A673 (cell line): Measurements from ENCODE around the gene TENM3. TPM values are rescaled to one million over a fixed set of nuclear protein-coding genes. Genes with fewer than 3 reads are reported as not detected.

Experiments used
- BruUV-seq: library from RNA; stranded (reverse); fragments of 400-500 nt; replicated peaks from 2 replicates; lab custom pipeline; 2021; lab: Mats Ljungman, UMichigan
- CTCF ChIA-PET: fragments of 300-600 bp; sonication (Branson Sonifier 250); formaldehyde crosslinking; loops from one replicate; lab custom pipeline; 2022; ENCODE audit warnings: antibody characterized with exemption; lab: Charles Lee
- POLR2A ChIA-PET: fragments of 300-600 bp; sonication (Branson Sonifier 250); formaldehyde crosslinking; loops from one replicate; lab custom pipeline; 2022; ENCODE audit warnings: antibody characterized with exemption; ENCODE audit not compliant: low non-redundant PET; lab: Charles Lee
- DNase-seq: peaks from one replicate; pipeline ENCODE4 v3.0.0-alpha.2; 2015; ENCODE audit warnings: low spot score
- H3K27ac ChIP-seq: fragments of 200-600 bp; sonication (generic); 2 replicates; pipeline ENCODE4 v1.5.1; 2016; ENCODE audit warnings: mixed run types, low read depth, mild to moderate bottlenecking, mixed read lengths, antibody characterized with exemption, low read length; ENCODE audit not compliant: poor library complexity, severe bottlenecking
- H3K27me3 ChIP-seq: fragments of 200-600 bp; sonication (generic); replicated peaks from 2 replicates; pipeline ENCODE4 v1.6.1; 2017; ENCODE audit warnings: mixed run types, low read depth, mild to moderate bottlenecking, mixed read lengths, antibody characterized with exemption, low read length; ENCODE audit not compliant: insufficient read depth, poor library complexity
- H3K36me3 ChIP-seq: fragments of 200-600 bp; sonication (generic); 2 replicates; pipeline ENCODE4 v1.6.1; 2016; ENCODE audit warnings: mixed run types, mild to moderate bottlenecking, mixed read lengths, antibody characterized with exemption, low read length; ENCODE audit not compliant: insufficient read depth, poor library complexity, severe bottlenecking
- H3K4me1 ChIP-seq: fragments of 200-600 bp; sonication (generic); 2 replicates; pipeline ENCODE4 v1.6.1; 2017; ENCODE audit warnings: mixed run types, mild to moderate bottlenecking, mixed read lengths, antibody characterized with exemption, low read length; ENCODE audit not compliant: insufficient read depth, poor library complexity, severe bottlenecking
- H3K4me3 ChIP-seq: fragments of 200-600 bp; sonication (generic); 2 replicates; pipeline ENCODE4 v1.5.1; 2016; ENCODE audit warnings: low read depth, mixed run types, mild to moderate bottlenecking, mixed read lengths, low read length; ENCODE audit not compliant: poor library complexity, severe bottlenecking
- H3K9me3 ChIP-seq: fragments of 200-600 bp; sonication (generic); 2 replicates; pipeline ENCODE4 v1.6.1; 2016; ENCODE audit warnings: mixed run types, low read depth, mild to moderate bottlenecking, mixed read lengths, antibody characterized with exemption, low read length; ENCODE audit not compliant: poor library complexity, severe bottlenecking
- EZH2 ChIP-seq: fragments of 200-600 bp; sonication (generic); IDR thresholded peaks from 2 replicates; pipeline ENCODE4 v1.6.1; 2017; ENCODE audit warnings: borderline replicate concordance, low read depth, mild to moderate bottlenecking, mixed read lengths, antibody characterized with exemption, low read length; ENCODE audit not compliant: poor library complexity, severe bottlenecking
- intact Hi-C: fragments of 100-400 bp; cut with micrococcal nuclease; formaldehyde crosslinking; loops from one replicate; pipeline ENCODE4 v1.10.0; 2022; ENCODE audit not compliant: unreplicated experiment
- total RNA-seq: library from RNA; stranded (reverse); gene quantifications from 2 replicates; pipeline ENCODE4 v1.2.3, GENCODE V29; 2021
- TF ChIP-seq, protein P1 (sequence below): fragments of 300-800, 200-600 bp; sonication (generic); conservative IDR thresholded peaks from 2 replicates; pipeline ENCODE4 v1.5.1; 2017; ENCODE audit warnings: low read depth, mild to moderate bottlenecking, antibody characterized with exemption, low read length, moderate library complexity, mixed read lengths

Gene TENM3
- total RNA-seq, 1 experiment from 2014 or later: 26.4 TPM

DNA sequence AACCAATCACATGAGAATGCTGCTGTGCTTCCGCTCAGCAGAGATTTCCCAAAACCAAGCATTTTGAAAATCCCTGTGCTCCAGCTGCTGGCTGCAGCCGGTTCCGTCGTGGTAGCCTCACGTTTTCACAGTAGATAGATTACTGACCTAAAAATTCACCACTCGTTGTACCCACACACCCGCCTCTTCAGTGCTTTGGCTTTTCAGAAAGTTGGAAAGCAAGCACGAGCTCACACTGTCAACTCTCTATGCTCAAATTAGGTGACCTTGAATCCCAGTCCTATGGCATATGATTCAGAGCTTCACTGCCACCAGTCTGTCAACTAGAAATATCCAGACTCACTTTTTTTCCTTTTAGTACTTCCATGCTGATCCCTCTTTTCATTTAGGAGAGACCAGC lies 505.1 kb downstream of the TENM3 start:
- CTCF ChIA-PET: no interaction called here
- DNase-seq: no peak
- peaks cover 5% of the 10 kb centered on the region for H3K9me3 ChIP-seq
- H3K27ac ChIP-seq: no peak overlapping the region
- H3K27me3 ChIP-seq: no peaks in the 10 kb centered on the region
- no peaks in the 10 kb centered on the region for H3K4me1 ChIP-seq
- POLR2A ChIA-PET: no interaction called here
- intact Hi-C loops: no loop called here
- no peak overlapping the region for H3K4me3 ChIP-seq
- TF ChIP-seq, protein P1, sequence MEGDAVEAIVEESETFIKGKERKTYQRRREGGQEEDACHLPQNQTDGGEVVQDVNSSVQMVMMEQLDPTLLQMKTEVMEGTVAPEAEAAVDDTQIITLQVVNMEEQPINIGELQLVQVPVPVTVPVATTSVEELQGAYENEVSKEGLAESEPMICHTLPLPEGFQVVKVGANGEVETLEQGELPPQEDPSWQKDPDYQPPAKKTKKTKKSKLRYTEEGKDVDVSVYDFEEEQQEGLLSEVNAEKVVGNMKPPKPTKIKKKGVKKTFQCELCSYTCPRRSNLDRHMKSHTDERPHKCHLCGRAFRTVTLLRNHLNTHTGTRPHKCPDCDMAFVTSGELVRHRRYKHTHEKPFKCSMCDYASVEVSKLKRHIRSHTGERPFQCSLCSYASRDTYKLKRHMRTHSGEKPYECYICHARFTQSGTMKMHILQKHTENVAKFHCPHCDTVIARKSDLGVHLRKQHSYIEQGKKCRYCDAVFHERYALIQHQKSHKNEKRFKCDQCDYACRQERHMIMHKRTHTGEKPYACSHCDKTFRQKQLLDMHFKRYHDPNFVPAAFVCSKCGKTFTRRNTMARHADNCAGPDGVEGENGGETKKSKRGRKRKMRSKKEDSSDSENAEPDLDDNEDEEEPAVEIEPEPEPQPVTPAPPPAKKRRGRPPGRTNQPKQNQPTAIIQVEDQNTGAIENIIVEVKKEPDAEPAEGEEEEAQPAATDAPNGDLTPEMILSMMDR: no peak
- no peaks in the 10 kb centered on the region for H3K36me3 ChIP-seq
- no TSS peak for BruUV-seq

GRCh38 chr4:182748949-182749348 lies 505.7 kb downstream of the TENM3 start:
- TF ChIP-seq, protein P1: no peak
- no peak for TF ChIP-seq EZH2
- H3K27ac ChIP-seq: no peak overlapping the region
- no peaks in the 10 kb centered on the region for H3K36me3 ChIP-seq
- H3K4me1 ChIP-seq: no peaks in the 10 kb centered on the region
- DNase-seq: no peak
- peaks cover 5% of the 10 kb centered on the region for H3K9me3 ChIP-seq
- ChIA-PET CTCF (no interaction called here), POLR2A (no interaction called here)
- BruUV-seq: no TSS peak
- no peaks in the 10 kb centered on the region for H3K27me3 ChIP-seq
- intact Hi-C loops: no loop called here
- H3K4me3 ChIP-seq: no peak overlapping the region

GRCh38 chr4:182749667-182750167 lies 506.5 kb downstream of the TENM3 start:
- POLR2A ChIA-PET: no interaction called here
- no peak for DNase-seq

More at GRCh38 chr4:182749667-182750167, 506.5 kb downstream of the TENM3 start:
- CTCF ChIA-PET: no interaction called here
- H3K36me3 ChIP-seq: no peaks in the 10 kb centered on the region
- no peak overlapping the region for H3K4me3 ChIP-seq
- BruUV-seq: no TSS peak
- H3K27me3 ChIP-seq: no peaks in the 10 kb centered on the region
- peaks cover 5% of the 10 kb centered on the region for H3K9me3 ChIP-seq
- intact Hi-C loops: no loop called here
- no peak overlapping the region for H3K27ac ChIP-seq
- no peaks in the 10 kb centered on the region for H3K4me1 ChIP-seq
- TF ChIP-seq EZH2: no peak
- TF ChIP-seq, protein P1: no peak
